ENCODE measurements around the gene SMYD5. TPM values are rescaled to one million over a fixed set of nuclear protein-coding genes. Genes with fewer than 3 reads are reported as not detected.
A peak's percentile ranks its signal among the peaks of the same experiment; 100 is the strongest.

Gene SMYD5
- total RNA-seq, 1 donor from 2014 or later, result 30.3 TPM

GRCh38 chr2:73212448-73213176 is 1.4 kb upstream of the SMYD5 start:
- H3K4me1 Mint-ChIP-seq (ENCODE audit: unreplicated experiment), result peaks cover 24% of the 10 kb centered on the region
- DNase-seq (ENCODE audit: extremely low spot score, unreplicated experiment), result no peak
- no peak overlapping the region for H3K27ac Mint-ChIP-seq
- H3K27me3 Mint-ChIP-seq, result peaks cover 27% of the 10 kb centered on the region
- H3K36me3 Mint-ChIP-seq, result no peaks in the 10 kb centered on the region
- H3K9me3 Mint-ChIP-seq, result no peaks in the 10 kb centered on the region
- TF ChIP-seq, protein P1, sequence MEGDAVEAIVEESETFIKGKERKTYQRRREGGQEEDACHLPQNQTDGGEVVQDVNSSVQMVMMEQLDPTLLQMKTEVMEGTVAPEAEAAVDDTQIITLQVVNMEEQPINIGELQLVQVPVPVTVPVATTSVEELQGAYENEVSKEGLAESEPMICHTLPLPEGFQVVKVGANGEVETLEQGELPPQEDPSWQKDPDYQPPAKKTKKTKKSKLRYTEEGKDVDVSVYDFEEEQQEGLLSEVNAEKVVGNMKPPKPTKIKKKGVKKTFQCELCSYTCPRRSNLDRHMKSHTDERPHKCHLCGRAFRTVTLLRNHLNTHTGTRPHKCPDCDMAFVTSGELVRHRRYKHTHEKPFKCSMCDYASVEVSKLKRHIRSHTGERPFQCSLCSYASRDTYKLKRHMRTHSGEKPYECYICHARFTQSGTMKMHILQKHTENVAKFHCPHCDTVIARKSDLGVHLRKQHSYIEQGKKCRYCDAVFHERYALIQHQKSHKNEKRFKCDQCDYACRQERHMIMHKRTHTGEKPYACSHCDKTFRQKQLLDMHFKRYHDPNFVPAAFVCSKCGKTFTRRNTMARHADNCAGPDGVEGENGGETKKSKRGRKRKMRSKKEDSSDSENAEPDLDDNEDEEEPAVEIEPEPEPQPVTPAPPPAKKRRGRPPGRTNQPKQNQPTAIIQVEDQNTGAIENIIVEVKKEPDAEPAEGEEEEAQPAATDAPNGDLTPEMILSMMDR (conservative IDR thresholded peaks at IDR 0.05), result peak; percentile 94
- H3K4me3 Mint-ChIP-seq, result peak overlapping the region; percentile 46

- Mint-ChIP-seq H3K27me3 (peaks cover 6% of the 10 kb centered on the region), H3K27ac (peak overlapping the region; percentile 87), H3K4me3 (peak overlapping the region; percentile 97), H3K36me3 (no peaks in the 10 kb centered on the region), H3K4me1 (ENCODE audit: unreplicated experiment) (peaks cover 24% of the 10 kb centered on the region), H3K9me3 (no peaks in the 10 kb centered on the region)
- DNase-seq (ENCODE audit: extremely low spot score, unreplicated experiment), result no peak
- TF ChIP-seq, protein P1 (conservative IDR thresholded peaks at IDR 0.05), result no peak
These were observed 1.2 kb downstream of the SMYD5 start for GRCh38 chr2:73215254-73215653.

- Mint-ChIP-seq H3K4me3 (no peak overlapping the region), H3K36me3 (peaks cover 4% of the 10 kb centered on the region), H3K27ac (no peak overlapping the region)
These were observed 3.1 kb downstream of the SMYD5 start for GRCh38 chr2:73217160-73217559.

GRCh38 chr2:73217826-73218225 is 3.8 kb downstream of the SMYD5 start:
- no peak for DNase-seq (ENCODE audit: extremely low spot score, unreplicated experiment)
- peaks cover 4% of the 10 kb centered on the region for H3K36me3 Mint-ChIP-seq
- H3K9me3 Mint-ChIP-seq, result no peaks in the 10 kb centered on the region
- H3K27ac Mint-ChIP-seq, result no peak overlapping the region
- no peaks in the 10 kb centered on the region for H3K27me3 Mint-ChIP-seq
- peaks cover 20% of the 10 kb centered on the region for H3K4me1 Mint-ChIP-seq (ENCODE audit: unreplicated experiment)
- TF ChIP-seq, protein P1 (conservative IDR thresholded peaks at IDR 0.05), result no peak
- H3K4me3 Mint-ChIP-seq, result no peak overlapping the region

More at GRCh38 chr2:73217160-73217559, 3.1 kb downstream of the SMYD5 start:
- TF ChIP-seq, protein P1 (conservative IDR thresholded peaks at IDR 0.05), result no peak
- DNase-seq (ENCODE audit: extremely low spot score, unreplicated experiment), result no peak
- Mint-ChIP-seq H3K4me1 (ENCODE audit: unreplicated experiment) (peaks cover 24% of the 10 kb centered on the region), H3K9me3 (no peaks in the 10 kb centered on the region), H3K27me3 (peaks cover 3% of the 10 kb centered on the region)

GRCh38 chr2:73218298-73218697 is 4.3 kb downstream of the SMYD5 start:
- TF ChIP-seq, protein P1 (conservative IDR thresholded peaks at IDR 0.05), result no peak
- H3K4me3 Mint-ChIP-seq, result no peak overlapping the region
- H3K27me3 Mint-ChIP-seq, result no peaks in the 10 kb centered on the region

More at GRCh38 chr2:73218298-73218697, 4.3 kb downstream of the SMYD5 start:
- Mint-ChIP-seq H3K36me3 (peaks cover 4% of the 10 kb centered on the region), H3K4me1 (ENCODE audit: unreplicated experiment) (peaks cover 20% of the 10 kb centered on the region), H3K9me3 (no peaks in the 10 kb centered on the region), H3K27ac (no peak overlapping the region)
- no peak for DNase-seq (ENCODE audit: extremely low spot score, unreplicated experiment)

Measured in type B pancreatic cell (in vitro differentiated cells).